ENCODE results near the gene PI4KA.

DNA sequence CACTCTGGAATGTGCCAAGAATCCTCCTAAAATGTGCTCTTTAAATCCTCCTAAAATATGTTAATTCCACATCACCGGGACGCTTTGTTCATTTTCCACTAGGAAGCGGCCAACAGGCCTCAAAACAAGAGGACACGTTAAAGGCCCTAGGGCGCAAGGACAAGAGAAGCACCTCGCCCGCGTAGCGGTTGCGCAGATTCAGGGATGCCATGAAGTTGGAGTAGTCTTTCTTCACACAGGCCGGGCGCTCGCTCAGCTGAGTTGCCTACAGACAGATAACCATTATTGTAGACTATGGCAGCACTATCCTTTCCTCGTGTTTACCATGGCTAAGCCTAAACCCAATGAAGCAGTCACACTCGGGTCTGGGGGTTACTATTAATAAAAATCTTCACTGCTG, 114.2 kb downstream of the PI4KA start:
- TF ChIP-seq CTCF (conservative IDR thresholded peaks at IDR 0.05; ENCODE audit: low read depth in 2 of 2) (no peak), POLR2AphosphoS5 (IDR thresholded peaks at IDR 0.05; ENCODE audit: low read depth) (no peak), EZH2phosphoT487 (IDR thresholded peaks at IDR 0.05; ENCODE audit: unreplicated experiment) (no peak), EZH2 (IDR thresholded peaks at IDR 0.05; ENCODE audit: low read depth, unreplicated experiment) (no peak), REST (IDR thresholded peaks at IDR 0.05; ENCODE audit: unreplicated experiment) (no peak), JUNB (IDR thresholded peaks at IDR 0.05; ENCODE audit: unreplicated experiment) (no peak), CREB1 (CRISPR knock-in tag; IDR thresholded peaks at IDR 0.05; ENCODE audit: low read depth) (no peak), ETS1 (IDR thresholded peaks at IDR 0.05) (no peak), NANOG (IDR thresholded peaks at IDR 0.05; ENCODE audit: borderline replicate concordance) (no peak), STAT1 (IDR thresholded peaks at IDR 0.05; ENCODE audit: unreplicated experiment) (no peak)
- TF ChIP-seq, protein P1, sequence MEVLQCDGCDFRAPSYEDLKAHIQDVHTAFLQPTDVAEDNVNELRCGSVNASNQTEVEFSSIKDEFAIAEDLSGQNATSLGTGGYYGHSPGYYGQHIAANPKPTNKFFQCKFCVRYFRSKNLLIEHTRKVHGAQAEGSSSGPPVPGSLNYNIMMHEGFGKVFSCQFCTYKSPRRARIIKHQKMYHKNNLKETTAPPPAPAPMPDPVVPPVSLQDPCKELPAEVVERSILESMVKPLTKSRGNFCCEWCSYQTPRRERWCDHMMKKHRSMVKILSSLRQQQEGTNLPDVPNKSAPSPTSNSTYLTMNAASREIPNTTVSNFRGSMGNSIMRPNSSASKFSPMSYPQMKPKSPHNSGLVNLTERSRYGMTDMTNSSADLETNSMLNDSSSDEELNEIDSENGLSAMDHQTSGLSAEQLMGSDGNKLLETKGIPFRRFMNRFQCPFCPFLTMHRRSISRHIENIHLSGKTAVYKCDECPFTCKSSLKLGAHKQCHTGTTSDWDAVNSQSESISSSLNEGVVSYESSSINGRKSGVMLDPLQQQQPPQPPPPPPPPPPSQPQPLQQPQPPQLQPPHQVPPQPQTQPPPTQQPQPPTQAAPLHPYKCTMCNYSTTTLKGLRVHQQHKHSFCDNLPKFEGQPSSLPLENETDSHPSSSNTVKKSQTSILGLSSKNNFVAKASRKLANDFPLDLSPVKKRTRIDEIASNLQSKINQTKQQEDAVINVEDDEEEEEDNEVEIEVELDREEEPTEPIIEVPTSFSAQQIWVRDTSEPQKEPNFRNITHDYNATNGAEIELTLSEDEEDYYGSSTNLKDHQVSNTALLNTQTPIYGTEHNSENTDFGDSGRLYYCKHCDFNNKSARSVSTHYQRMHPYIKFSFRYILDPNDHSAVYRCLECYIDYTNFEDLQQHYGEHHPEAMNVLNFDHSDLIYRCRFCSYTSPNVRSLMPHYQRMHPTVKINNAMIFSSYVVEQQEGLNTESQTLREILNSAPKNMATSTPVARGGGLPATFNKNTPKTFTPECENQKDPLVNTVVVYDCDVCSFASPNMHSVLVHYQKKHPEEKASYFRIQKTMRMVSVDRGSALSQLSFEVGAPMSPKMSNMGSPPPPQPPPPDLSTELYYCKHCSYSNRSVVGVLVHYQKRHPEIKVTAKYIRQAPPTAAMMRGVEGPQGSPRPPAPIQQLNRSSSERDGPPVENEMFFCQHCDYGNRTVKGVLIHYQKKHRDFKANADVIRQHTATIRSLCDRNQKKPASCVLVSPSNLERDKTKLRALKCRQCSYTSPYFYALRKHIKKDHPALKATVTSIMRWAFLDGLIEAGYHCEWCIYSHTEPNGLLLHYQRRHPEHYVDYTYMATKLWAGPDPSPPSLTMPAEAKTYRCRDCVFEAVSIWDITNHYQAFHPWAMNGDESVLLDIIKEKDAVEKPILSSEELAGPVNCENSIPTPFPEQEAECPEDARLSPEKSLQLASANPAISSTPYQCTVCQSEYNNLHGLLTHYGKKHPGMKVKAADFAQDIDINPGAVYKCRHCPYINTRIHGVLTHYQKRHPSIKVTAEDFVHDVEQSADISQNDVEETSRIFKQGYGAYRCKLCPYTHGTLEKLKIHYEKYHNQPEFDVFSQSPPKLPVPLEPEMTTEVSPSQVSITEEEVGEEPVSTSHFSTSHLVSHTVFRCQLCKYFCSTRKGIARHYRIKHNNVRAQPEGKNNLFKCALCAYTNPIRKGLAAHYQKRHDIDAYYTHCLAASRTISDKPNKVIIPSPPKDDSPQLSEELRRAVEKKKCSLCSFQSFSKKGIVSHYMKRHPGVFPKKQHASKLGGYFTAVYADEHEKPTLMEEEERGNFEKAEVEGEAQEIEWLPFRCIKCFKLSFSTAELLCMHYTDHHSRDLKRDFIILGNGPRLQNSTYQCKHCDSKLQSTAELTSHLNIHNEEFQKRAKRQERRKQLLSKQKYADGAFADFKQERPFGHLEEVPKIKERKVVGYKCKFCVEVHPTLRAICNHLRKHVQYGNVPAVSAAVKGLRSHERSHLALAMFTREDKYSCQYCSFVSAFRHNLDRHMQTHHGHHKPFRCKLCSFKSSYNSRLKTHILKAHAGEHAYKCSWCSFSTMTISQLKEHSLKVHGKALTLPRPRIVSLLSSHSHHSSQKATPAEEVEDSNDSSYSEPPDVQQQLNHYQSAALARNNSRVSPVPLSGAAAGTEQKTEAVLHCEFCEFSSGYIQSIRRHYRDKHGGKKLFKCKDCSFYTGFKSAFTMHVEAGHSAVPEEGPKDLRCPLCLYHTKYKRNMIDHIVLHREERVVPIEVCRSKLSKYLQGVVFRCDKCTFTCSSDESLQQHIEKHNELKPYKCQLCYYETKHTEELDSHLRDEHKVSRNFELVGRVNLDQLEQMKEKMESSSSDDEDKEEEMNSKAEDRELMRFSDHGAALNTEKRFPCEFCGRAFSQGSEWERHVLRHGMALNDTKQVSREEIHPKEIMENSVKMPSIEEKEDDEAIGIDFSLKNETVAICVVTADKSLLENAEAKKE (CRISPR knock-in tag; IDR thresholded peaks at IDR 0.05): no peak
